Stimulated activated CD4-positive, alpha-beta T cell treated with anti-CD3 and anti-CD28 coated beads, Interleukin-15, amount 100 ng/mL, for 48 hours (primary cell): ENCODE measurements around the gene NUP42.
"Not testable (repeated sequence)": the region's sequence is repeated elsewhere in the genome, so short reads cannot be mapped to it uniquely, and the experiment has no call there.

ENCODE experiments used
- DNase-seq, 2 donors: peaks; one replicate each; pipeline ENCODE4 v3.0.0-alpha.2; 2020; ENCODE audit warnings: low read depth in 2 of 2

NUP42 gene

GRCh38 chr7:23204241-23204640 lies 22.4 kb downstream of the NUP42 start:
- DNase-seq: no peak

- no peak for DNase-seq
Observed at GRCh38 chr7:23205577-23205908, 23.7 kb downstream of the NUP42 start.

DNA sequence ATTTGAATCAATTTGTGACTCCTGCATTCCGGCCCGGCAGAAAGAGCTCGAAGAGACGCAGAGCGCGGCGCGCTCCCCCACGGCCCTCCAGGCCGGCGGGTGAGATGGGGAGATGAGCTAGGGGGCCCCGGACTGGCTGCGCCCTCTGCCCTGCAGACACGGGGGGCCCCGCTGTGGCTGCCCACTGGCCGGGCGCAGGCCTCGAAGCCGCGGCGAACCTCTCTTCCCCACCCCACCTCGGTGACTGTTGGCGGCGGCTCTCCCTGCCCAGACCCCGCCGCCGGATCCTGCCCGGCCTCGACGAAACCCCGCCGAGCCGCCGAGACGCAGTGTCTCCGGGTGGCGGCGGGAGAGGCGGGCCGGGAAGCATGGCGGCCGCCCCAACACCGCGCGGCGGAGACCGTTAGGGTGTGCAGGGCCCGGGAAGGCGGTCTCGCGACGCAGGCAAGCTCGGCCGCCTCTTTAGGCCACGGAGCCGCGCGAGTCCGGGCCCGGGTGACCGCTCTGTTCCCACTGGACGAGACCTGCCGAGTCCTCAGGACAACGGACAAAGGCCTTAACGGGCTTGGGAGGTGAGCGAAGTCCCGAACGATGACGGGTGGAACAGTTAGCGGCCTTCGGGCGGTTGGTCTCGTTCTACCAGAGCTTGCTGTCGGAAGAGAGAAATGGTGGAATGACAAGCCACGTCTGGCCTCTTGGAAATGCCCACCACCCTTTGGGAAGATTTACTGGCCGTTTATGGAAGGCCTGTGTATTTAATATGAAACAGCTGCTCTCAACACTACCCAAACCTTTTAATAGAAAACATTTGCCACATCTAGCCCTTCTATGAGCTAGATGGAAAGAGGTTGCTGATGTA lies 24.3 kb downstream of the NUP42 start:
- no peak for DNase-seq

GRCh38 chr7:23207021-23207420 lies 25.2 kb downstream of the NUP42 start:
- no peak for DNase-seq

DNA sequence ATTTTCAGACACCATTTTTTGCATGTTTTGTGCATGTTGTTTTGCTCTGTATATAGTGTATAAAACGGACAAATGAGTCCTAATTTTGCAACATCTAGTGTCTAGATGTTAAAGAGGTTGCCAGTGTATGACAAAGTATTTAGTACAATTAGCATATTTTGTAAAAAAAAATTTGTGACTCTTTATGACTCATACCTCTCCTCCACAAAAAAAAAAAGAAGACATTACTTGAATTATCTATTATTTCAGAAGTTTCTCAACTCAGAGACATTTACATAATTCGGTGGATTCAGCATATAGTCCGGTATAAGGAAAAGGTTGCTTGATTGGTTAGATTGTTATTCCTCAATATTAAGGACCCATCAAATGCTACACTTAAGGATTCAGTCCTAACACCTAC lies 26.0 kb downstream of the NUP42 start:
- no peak for DNase-seq

GRCh38 chr7:23208316-23208715 lies 26.5 kb downstream of the NUP42 start:
- no peak for DNase-seq

- DNase-seq: no peak
Observed at GRCh38 chr7:23210506-23210905, 28.7 kb downstream of the NUP42 start.

GRCh38 chr7:23211589-23211988 lies 29.7 kb downstream of the NUP42 start:
- DNase-seq: no peak

DNA sequence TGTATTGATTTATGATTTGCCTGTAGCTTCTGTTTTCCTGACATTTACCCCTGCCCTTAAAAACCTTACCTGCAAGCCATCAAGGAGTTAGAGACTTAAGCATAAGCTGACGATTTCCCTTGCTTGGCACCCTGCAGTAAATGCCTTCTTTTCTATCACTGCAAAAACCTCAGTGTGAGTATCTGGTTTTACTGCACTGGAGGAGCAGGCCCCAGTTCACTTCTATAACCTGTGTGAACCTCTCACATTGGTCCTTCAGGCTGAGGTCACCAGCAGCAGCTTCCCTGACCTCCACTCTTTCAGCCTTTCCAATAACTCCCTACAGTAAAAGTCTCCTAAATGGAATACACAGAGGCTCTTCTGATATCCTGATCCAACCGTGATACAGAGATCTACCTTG lies 30.5 kb downstream of the NUP42 start:
- DNase-seq: no peak

DNA sequence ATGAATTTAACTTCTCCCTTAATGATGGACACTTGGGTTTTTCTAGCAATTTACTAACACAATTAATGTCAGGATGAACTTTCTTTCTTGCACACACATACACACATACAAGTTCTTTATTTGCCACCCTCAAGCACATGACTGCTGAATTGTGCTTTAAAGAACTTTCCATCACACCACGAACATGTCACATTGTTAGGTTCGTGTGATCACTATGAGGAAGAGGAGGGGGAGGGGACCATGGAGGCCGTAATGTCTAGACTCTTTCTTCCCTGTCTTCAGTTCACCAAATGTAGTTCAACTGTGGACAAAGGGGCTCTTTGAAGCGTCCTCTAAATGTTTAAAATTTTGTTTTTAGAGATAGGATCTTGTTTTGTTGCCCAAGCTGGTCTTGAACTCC lies 31.0 kb downstream of the NUP42 start:
- DNase-seq: no peak

GRCh38 chr7:23213755-23214154 lies 31.9 kb downstream of the NUP42 start:
- DNase-seq: no peak

- DNase-seq: no peak
Observed at GRCh38 chr7:23214423-23214822, 32.6 kb downstream of the NUP42 start.

DNA sequence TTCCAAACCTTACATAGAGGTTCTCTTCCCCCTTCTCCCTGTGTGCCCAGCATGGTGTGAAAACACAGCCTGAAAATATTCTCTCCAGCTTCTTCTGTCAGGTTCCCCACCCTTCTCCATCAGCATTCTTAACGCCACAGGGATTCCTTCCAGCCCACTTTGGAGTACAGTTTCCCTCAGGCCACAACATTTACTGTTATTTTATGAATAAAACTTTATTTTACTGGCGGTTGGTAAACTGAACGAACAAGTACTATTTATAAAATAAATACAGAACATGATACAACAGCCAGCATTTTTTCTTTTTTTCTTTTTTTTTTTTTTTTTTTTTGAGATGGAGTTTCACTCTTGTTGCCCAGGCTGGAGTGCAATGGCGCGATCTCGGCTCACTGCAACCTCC lies 33.1 kb downstream of the NUP42 start:
- no peak for DNase-seq

DNA sequence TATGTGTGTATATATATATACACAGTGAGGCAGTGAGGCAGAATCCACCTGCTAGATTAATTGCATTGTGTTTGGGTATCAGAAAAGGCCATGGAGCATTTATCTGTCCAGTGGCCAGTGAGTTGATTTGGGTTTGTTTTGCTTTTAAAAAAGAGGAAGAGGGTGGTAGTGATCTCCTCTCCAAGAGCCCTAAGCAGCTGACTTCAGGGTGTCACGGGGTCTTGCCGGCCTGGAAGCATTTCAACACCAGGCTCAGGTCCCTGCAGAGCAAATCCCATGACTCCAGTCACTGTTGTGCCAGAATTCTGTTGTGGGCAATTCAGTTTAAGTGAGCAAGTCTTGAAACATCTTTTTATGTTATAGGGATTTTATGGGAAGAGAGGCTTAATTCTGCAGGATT lies 34.2 kb downstream of the NUP42 start:
- no peak for DNase-seq

GRCh38 chr7:23218196-23218595 lies 36.3 kb downstream of the NUP42 start:
- no peak for DNase-seq

- DNase-seq: no peak
Observed at GRCh38 chr7:23220690-23221305, 39.0 kb downstream of the NUP42 start.

GRCh38 chr7:23222439-23223030 lies 40.7 kb downstream of the NUP42 start:
- DNase-seq: no peak

GRCh38 chr7:23224364-23224763 lies 42.5 kb downstream of the NUP42 start:
- not testable (repeated sequence) for DNase-seq

DNA sequence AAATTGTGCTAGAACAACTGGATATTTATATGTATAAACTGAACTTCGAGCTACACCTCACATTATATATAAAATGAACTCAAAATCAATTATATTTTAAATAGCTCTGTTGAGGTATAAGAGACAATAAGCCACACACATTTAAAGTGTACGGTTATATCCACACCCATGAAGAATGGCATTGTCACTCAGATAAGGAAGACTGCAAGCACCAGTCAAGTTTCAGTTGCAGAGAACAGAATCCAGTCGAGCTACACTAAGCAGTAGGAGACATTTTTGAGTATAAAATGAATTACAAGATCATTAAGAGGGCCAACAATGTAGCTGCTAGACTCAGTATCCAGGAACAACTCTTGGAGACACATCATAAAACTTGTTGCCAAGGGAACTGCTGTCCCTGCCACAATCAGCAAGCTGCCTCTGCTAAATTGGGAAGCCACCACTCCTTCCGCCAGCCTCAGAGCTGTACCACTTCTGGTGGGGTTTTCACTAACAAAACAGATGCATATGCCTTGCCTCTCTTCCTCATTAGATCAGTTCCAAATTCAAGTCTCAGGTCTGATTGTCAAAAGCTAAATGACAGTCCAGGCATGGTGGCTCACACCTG lies 45.1 kb downstream of the NUP42 start:
- no peak for DNase-seq

- DNase-seq: no peak
Observed at GRCh38 chr7:23228412-23228811, 46.6 kb downstream of the NUP42 start.

DNA sequence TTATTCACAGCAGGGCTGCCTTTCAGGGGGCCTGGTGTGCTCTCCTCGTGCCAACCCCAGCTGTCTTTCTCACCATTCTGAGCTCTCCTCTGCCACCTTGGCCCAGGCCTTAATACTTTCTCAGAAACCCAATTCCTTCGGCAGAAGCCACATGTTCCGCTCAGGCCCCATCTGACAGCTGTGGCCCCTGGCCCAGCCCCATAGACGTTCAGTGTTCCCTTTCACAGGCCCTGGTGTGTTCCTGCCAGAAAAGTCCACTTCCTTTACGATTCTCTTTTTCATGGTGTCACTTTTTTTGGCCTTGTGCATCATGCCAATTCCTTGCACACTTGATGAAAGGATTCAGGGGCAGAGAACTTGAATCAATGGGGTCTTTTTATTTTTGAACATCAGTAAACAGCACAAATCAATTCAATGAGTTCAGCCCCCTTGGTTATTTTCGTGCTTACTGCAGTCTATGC lies 48.8 kb downstream of the NUP42 start:
- no peak for DNase-seq

GRCh38 chr7:23232966-23233365 lies 51.1 kb downstream of the NUP42 start:
- no peak for DNase-seq
